GM18951 (cell line): ENCODE results near the gene RIMKLA.

ENCODE experiments used
- POLR2A ChIP-seq: IDR thresholded peaks from 4 replicates; pipeline ENCODE4 v1.6.1; 2011; ENCODE audit warnings: mild to moderate bottlenecking; ENCODE audit not compliant: insufficient read length, insufficient read depth; ENCODE audit errors: extremely low read depth
- in situ Hi-C: fragments of 300-500 bp; cut with MboI; formaldehyde crosslinking; loops from one replicate; pipeline ENCODE4 v1.12.0; 2022; ENCODE audit warnings: low sequenced_read_pairs, mixed read lengths, inconsistent platforms; ENCODE audit not compliant: unreplicated experiment

RIMKLA gene

GRCh38 chr1:42429603-42430002 is 49.0 kb downstream of the RIMKLA start:
- no peak for TF ChIP-seq POLR2A
- in situ Hi-C loops, result no loop called here

- in situ Hi-C loops, result no loop called here
- no peak for TF ChIP-seq POLR2A
Observed at GRCh38 chr1:42430286-42431135, 49.9 kb downstream of the RIMKLA start.

- in situ Hi-C loops, result no loop called here
- no peak for TF ChIP-seq POLR2A
Observed at GRCh38 chr1:42431514-42431913, 50.9 kb downstream of the RIMKLA start.

- in situ Hi-C loops, result no loop called here
Observed at GRCh38 chr1:42432714-42433113, 52.1 kb downstream of the RIMKLA start.

GRCh38 chr1:42433369-42433768 is 52.8 kb downstream of the RIMKLA start:
- no peak for TF ChIP-seq POLR2A
- in situ Hi-C loops, result no loop called here

More at GRCh38 chr1:42432714-42433113, 52.1 kb downstream of the RIMKLA start:
- no peak for TF ChIP-seq POLR2A

GRCh38 chr1:42434340-42434739 is 53.7 kb downstream of the RIMKLA start:
- in situ Hi-C loops, result no loop called here

GRCh38 chr1:42439940-42440339 is 59.3 kb downstream of the RIMKLA start:
- in situ Hi-C loops, result no loop called here
- no peak for TF ChIP-seq POLR2A

More at GRCh38 chr1:42434340-42434739, 53.7 kb downstream of the RIMKLA start:
- TF ChIP-seq POLR2A, result no peak

- in situ Hi-C loops, result no loop called here
Observed at GRCh38 chr1:42442662-42443061, 62.1 kb downstream of the RIMKLA start.

GRCh38 chr1:42449256-42449655 is 68.7 kb downstream of the RIMKLA start:
- in situ Hi-C loops, result no loop called here
- no peak for TF ChIP-seq POLR2A

More at GRCh38 chr1:42442662-42443061, 62.1 kb downstream of the RIMKLA start:
- no peak for TF ChIP-seq POLR2A

- in situ Hi-C loops, result no loop called here
- no peak for TF ChIP-seq POLR2A
Observed at GRCh38 chr1:42450061-42450460, 69.5 kb downstream of the RIMKLA start.

GRCh38 chr1:42453386-42453785 is 72.8 kb downstream of the RIMKLA start:
- in situ Hi-C loops, result no loop called here
- TF ChIP-seq POLR2A, result no peak

GRCh38 chr1:42454403-42454802 is 73.8 kb downstream of the RIMKLA start:
- in situ Hi-C loops, result no loop called here
- TF ChIP-seq POLR2A, result no peak

GRCh38 chr1:42456010-42456753 is 75.6 kb downstream of the RIMKLA start, which contains the start of the genes PPCS and ZMYND12:
Gene PPCS (plus strand): TSS chr1:42456543. CDS start chr1:42456566, 23 bp downstream.
Gene ZMYND12 (minus strand): TSS chr1:42456022. CDS start chr1:42455997, 25 bp downstream.
- in situ Hi-C loops, result no loop called here

More at GRCh38 chr1:42456010-42456753, 75.6 kb downstream of the RIMKLA start, which contains the start of the genes PPCS and ZMYND12:
- peak; percentile 97 for TF ChIP-seq POLR2A
